HG03196 (cell line): ENCODE results near the gene UNC13D.
"Not testable (repeated sequence)": the region's sequence is repeated elsewhere in the genome, so short reads cannot be mapped to it uniquely, and the experiment has no call there.

Source experiments
- ATAC-seq: cut with Tn5 transposase; IDR thresholded peaks from one replicate; pipeline ENCODE4 v1.9.1; 2021; ENCODE audit not compliant: unreplicated experiment

The UNC13D gene

DNA sequence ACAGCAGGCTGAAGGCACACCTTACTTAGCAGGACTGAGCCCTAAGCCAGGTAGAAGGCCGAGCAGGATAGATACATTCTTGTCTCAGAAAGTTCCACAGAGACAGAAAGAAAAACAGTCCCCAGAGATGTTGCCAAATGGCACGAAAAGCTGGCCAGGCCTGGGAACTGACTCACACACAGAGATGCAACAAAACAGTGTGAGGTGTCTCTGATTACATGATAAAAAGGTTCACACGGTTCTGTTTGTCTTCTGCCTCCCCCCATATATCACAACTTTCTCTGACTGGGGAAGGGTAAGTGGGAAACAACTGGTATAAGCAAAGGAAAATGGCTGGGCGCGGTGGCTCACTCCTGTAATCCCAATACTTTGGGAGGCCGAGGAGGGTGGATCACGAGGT is 9.2 kb upstream of the UNC13D start:
- ATAC-seq = no peak

DNA sequence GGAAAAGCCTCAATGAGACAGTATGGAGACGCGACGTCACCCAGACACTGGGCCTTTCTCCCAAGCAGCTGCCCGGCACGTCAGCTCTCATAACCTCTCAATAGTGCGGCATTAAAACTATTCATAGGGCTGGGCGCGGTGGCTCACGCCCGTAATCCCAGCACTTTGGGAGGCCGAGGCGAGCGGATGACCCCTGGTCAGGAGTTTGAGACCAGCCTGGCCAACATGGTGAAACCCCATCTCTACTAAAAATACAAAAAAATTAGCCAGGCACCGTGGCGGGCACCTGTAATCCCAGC is 7.4 kb upstream of the UNC13D start:
- not testable (repeated sequence) for ATAC-seq

DNA sequence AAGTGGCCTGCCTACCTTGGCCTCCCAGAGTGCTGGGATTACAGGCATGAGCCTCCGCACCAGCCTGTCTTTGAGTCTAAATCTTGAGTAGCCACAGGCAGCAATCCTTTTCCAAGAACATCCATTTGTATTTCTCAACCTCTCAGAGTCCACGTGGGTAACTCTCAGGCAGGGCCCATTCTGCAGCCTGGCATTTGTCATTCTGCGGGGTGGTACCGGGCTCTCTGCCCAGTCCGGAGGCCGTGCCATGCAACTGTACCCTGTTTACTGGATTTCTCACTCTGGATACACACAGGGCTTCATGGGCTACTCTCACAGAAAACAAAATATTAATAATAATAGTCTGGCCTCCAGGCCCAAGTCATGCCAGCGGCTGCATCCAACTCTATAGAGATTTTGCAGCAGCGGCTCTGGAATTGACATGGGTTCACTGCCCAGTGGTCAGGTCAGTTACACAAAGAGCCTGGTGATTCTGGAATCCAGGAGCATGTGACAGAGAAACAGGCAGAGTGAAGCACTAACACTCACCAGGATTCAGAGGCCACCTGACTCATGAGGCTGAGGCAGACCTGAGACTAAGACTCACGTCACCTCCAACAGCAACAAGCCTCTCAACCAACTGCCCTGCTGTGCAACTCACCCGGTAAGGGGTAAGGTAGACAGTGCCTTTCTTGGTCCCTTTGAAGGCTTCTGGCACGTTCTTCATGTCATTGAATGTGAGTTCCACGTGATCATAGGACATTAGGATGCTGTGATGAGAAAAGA is 6.9 kb upstream of the UNC13D start:
- no peak for ATAC-seq

DNA sequence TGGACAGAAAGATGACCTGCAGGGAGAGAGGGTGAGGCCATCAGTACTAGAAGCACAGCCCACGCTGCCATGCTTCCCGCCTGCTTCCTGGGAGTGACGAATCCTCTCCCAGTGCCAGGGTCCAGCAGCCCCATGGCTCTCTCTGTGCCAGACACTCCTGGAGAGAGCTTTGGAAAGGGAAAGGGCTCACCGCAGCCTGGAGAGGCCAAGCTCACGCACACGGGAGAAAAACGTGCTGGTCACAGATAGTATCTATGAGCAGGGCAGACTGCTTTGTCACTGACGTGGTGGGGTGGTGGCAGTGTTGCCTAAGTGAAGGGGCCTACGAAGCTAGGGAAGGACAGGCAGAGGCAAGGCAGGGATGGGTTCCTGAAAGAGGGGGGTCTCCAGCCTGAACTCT is 5.5 kb upstream of the UNC13D start:
- ATAC-seq = no peak

DNA sequence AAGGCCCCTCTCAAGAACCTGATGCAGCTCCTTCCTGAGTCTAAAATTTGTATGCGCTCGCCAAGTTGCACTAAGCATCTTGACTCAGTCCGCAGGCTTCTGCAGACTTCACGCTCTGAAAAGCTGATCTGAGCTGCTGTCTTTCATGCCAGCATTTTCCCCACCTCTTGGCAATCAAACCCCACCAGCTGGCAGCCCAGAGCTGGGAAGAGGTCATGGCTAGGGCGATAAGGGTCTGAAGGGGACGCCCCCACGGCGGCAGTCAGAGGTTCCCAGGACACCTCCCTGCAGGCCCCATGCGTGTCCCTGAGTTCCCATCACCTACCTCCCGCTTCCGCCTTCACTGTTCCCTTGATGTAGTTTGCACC is 5.1 kb upstream of the UNC13D start:
- ATAC-seq = no peak

DNA sequence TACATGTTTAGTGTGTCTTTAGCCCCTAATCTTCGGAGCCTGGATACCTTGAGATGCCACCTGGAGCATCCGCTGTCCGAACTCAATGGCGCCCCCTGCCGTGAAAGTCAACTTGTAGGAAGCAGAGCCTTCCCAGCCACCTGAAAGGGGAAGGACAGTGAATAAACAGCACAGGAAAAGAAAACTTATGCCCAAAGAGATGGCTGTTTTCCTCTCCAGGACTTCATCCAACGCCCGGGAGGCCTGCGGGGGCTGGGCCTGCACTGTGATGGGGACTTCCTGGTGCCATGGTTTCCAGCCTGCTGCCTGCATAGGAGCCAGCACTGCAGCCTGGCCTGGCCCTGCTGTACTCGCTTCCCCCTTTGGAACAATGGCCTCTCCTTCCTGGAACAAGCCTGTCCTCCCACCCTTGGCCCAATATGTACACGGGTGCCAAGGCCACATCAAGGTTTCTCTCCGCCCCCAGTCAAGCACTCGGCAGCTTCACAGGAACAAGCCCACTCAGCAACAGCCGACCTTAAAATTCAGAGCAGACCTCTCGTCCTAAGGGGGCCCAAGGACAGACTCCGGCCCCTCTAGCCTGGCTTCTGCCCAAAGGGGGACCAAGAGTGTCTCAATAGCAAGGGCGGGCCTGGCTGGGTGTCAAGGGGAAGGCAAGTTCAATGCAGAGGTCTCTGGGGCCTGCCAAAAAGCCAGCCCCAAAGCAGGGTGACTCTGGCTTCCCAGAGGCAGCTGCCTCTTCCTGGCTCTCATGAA is 4.5 kb upstream of the UNC13D start:
- no peak for ATAC-seq

DNA sequence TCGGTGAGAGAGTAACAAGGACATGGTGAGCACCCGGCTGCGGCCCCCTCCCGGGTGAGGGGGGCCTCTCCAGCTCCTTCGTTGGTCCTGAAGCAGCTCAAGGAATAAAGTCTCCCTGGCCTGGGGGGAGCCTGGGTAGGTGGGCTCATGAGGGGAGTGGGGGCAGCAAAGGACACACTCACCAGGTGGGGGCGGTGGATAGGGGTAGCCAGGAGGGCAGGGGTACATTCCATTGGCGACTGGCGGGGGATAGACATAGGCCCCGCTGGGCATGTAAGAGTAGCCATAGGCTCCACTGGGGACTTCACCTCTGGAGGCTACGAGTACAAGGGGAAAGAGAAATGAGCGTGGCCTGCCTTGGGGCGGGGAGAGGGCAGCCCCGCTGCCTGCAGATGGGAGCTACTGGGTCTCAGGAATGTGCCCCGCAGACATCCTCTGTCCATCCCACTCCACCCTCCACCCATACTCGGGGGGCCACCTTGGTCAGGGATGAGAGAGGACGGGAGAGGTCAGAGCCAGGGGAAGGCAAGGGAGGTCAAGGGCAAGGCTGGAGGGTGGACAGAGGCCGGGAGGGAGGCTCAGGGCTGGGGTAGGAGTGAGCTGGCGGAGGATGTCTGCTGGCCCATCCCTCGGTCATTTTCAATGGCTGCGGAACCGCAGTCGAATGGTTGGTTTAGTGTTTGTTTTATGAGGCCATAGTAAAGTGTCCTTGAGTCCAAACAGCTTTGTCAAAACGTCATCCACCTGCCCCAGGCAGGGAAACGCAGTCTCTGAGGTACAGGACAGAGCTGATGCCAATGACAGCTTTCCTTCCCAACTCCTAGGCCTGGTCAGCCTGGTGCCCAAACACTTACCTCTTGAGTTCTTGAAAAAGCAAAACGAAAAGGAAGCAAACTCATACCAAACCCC is 3.7 kb upstream of the UNC13D start:
- no peak for ATAC-seq

DNA sequence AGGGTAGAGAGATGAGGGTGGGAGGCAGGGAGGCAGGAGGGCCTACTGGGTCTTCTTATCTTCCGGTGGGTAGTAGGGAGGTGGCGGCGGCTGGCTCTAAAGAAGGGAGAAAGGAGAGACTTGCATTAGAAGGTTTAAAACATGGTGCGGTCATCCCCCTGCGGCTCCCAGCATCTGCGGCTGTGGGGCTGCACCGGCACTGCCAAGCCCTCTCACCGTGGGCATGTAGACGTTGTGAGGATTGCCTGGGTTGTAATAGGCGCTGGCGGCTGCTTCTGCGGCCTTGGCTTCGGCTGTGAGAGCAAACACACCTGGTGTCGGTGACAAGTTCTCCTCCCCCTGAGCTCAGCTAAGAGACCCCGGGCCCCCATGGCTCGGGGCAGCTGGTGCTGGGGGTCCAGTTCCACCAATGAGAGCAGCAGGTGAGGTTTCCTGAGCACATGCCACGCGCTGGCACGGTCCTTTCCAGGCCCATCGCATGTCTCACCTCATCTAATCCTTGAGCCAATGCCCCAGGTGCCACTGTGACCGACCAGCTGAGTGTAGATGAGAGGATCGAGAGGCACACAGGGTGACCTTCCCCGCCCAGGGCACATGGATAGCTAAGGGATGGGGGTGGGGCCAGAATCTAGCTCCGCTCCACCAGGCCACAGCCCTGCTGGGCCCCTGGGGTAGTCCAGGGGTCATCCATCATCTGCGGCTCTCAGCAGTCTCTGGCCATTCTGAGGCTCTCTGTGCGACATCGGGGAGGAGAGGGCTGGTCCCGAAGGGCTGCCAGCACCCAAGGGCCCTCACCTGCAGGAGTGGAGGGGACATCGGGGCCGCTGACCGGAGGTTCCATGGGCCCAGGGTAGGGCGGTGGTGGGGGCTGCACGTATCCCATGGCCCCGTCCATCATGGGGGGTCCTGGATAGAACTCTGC is 2.7 kb upstream of the UNC13D start:
- no peak for ATAC-seq

DNA sequence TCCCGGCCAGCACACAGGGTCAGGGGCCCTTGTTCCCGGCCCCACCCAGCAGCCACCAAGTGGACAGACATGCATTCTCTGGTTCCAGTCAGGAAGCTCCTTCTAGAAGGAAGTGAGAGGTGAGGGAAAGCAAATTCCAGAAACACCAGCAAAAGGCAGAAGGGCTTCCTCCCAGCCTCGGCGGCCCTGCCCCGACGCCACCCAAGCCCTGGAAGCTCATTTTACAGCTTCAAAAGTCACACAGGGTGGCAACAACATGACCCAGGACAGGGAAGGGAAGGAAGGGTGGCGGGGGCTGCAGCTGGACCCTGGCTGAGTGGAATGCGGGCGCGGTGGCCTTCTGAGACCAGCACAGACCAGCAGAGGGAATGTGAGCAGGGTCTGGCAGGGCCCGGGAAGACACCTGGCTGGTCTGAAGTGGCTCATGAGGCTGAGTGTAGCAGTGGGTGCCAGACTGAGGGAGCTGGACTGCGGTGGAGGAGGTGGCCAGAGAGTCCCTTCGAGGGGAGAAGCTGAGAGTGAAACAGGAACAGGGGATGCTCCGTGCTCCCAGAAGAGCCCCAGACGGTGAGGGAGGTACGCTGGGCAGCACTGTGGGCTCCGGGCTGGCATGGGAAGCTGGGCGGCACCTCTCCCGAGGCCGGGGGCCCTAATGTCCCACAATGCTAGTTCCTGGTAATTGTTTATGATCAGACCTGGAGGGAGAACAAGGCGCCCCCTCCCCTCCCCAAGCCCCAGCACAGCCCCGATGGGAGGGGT is 1.9 kb upstream of the UNC13D start:
- ATAC-seq = no peak

DNA sequence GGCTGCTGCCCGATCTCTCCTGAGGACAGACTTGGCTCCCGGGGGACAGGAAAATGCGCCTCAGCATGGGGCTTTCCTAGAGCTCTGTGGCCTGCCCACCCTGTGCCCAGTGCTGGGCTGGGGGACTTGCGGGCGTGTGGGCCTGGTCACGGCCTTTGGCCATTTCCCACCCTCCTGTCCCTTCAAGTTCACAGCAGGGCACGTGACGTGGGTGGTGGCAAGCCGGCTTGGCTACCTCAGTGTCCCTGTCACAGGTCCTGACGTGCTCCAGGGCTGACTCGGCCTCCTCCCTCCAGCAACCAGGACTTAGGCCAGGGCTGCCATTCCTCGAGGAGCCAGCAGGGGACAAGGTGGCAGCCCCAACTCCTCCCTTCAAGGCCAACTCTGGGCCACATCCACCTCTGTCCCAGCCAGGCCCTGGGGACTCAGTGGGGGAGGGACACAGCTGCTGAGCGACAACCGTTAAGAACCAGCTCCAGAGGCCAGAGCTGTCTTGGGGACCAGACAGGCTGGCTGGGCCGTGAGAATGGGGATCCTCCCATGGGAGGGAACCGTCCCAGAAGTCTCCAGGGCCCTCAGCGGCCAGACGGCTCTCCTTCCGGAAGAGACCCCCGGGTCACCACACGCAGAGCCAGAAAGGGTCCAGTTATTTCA is 981 bp upstream of the UNC13D start:
- ATAC-seq = peak; percentile 73

DNA sequence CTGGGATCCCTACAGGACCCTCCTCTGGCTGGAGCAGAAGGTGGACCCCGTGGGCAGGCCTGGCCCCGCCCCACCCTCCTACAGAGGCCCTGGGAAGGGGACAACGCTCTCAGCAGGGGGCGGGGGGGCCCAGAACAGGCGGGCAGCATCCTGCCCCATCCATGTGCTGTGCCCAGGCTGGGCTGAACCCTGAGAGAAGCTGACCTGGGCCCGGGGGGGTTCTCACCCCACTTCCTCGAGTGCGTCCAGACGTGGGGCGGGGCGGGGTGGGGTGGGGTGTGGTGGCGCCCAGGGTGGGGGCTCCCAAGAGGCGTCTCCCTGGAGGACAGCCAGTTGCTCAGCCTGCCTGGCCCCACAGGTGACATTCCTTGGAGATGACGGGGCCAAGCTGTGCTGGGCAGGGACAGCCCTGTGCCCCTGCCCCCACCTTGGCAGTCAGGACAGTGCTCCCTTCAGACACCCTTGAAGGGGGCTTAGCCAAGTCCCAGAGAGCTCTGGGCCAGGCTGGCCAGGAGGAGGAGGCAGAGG is 390 bp upstream of the UNC13D start:
- ATAC-seq = peak; percentile 18

DNA sequence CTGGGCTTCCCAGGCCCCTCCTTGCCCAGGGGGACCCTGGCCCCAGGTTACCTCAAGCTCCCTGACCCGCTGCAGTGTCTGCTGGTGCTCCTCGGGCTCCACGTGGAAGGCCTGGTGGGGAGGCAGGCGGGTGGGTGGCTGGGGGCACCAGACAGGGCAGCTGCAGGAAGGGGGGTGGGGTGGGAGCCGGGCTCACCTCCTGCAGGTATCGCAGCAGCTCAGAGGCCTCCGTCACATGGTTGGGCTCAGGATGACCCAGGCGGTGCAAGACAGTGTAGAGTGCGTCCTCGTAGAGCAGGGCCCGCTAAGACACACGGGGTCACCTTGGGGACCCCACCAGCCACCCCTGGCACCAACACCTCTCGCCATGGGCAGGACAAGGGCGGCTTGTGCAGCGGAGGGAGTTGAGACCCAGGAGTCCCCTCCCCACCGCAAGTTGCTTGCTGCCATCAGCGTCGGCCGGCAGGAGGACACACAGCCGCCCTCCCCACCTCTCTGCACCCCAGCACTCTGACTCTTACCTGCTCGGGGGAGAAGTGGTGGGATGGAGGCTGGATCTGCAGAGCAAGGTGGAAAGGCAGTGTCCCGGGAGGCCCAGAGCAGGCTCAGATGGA is 1.1 kb downstream of the UNC13D start:
- ATAC-seq = no peak

DNA sequence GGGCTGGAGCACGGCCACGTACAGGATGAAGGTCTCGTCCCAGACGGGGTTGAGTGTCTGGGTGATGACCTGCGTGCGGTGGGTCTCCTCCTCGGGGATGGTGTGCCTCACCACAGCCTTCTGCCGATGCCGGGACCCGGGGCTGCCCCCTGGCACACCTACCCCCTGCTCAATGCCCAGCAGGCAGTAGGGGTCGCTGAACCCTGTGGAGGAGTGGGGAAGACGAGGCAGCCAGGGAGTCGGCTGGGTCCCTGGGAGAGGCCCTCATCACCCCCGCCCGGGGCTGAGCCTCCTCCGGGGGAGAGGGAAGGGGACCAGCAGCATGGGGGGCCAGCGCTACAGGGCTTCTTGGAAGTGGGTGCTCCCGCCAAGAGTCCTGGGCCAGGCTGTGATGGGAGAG is 1.8 kb downstream of the UNC13D start:
- no peak for ATAC-seq

DNA sequence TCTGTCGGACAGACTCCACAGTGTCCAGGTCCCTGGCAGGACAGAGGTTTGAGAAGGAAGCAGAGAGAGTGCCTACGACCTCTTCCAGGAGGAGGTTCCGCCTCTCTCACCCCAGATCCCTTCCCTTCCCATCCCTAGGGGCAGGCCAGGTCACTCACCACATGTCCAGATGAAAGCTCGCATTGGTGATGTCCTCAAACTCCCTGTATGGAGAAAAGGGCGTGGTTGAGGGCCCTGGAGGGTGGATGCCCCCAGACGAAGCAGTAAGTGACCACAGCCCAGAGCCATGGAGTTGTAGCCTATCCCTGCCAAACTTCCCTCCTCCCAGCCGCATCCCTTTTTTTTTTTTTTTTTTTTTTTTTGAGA is 3.4 kb downstream of the UNC13D start:
- ATAC-seq = no peak

DNA sequence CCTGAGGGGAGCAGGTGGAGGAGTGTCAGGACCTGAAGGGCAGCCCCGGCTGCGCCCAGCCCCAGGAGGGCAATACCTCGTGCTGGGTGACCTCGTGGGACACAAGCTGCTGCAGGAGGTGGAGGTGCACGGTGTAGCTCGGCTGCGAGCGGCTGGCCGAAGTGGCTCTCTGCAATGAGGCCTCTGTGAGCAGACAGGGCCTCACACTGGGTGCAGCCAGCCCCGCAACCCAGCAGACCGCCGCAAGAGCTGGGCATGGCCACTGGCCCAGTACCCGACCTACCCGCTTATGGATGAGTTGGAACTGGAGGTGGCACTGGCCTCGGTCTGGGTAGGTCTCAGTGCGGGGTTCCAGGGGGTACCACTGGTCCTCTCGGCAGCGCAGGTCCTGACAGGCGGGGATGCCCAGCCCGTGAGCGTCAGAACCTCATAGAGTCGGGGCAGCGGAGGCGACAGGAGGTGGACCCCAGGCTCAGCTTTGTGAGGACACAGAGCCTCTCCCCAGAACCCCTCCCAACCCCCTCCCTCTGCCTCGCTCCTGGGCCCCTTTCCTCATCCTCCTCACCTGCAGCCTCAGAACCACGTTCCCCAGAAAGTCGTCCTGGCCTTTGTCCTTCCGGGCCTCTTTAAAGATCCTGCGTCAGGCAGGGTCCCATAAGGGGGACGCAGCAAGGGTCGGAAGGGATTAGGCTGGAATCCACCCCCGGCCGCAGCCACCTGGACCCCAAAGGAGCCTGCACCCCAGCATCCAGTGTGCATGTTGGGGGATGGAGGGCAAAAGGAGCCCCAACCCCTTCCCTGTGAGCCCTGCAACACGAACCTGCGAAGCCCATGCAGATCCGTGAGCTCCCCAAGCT is 4.0 kb downstream of the UNC13D start:
- no peak for ATAC-seq

DNA sequence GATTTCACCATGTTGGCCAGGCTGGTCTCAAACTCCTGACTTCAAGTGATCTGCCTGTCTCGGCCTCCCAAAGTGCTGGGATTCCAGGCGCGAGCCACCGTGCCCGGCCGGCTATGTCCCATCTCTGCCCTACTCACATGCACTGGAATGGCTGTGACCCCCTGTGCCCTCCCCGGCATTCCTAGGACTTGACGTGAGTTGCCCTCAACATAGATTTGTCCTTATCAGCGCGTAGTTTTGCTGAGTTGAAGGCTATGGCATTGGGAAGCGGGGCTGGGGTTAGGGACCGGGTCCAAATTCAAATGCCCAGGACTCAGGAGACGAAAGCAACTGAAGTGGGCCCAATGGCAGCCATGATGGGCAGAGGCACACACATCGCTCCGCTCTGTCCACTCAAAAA is 5.8 kb downstream of the UNC13D start:
- ATAC-seq = no peak

DNA sequence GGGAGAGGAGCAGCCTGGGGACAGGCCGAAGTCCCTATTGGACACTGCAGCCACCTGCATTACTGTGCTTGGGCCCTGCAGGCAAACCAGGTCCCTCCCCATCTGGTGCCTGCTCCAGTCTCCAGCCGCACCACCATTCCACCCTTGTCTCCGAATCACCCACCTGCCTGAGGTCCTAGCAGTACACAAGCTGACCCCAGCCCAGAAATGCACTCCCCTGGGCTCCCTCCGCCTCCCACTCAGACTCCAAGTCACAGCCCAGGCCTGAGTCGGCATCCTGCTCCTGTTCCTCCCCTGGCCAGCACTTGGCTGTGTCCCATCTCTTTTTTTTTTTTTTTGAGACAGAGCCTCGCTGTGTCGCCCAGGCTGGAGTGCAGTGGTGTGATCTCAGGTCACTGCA is 6.3 kb downstream of the UNC13D start:
- no peak for ATAC-seq

DNA sequence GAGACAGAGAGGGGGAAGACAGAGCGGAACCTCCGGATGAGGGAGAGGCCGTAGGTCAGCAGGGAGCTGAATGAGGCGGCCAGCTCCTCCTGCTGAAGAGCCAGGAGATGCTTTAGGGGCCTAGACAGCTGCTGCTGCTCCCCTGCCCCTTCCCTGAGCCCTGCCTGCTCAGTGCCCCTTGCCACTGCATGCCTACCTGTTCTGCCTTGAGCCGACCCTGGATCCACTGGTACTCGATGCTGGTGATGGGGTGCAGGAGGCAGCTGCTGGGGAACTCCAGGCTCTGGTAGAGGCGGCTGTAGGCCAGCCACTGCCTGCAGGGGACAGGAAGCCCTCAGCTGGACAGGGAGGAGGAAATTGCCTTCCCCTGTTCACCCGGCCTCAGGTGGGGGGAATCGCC is 7.6 kb downstream of the UNC13D start:
- ATAC-seq = no peak
